HEK293T (cell line): ENCODE data around the gene MAP2K2.
"Not testable (repeated sequence)": the region's sequence is repeated elsewhere in the genome, so short reads cannot be mapped to it uniquely, and the experiment has no call there.

ENCODE experiments used
- CTCF ChIA-PET: fragments of 350-600 bp; formaldehyde crosslinking; extraction: SDS; loops from one replicate; lab custom pipeline; 2021; ENCODE audit warnings: antibody characterized with exemption, inconsistent platforms; lab: Yijun Ruan, JAX
- POLR2A ChIA-PET: fragments of 350-600 bp; formaldehyde crosslinking; extraction: SDS; loops from one replicate; lab custom pipeline; 2020; ENCODE audit warnings: antibody characterized with exemption, inconsistent platforms; lab: Yijun Ruan, JAX
- DNase-seq: peaks from one replicate; pipeline ENCODE4 v3.0.0; 2012; ENCODE audit warnings: mixed read lengths; ENCODE audit errors: extremely low spot score
- ARNT ChIP-seq: fragments of 450-650 bp; IDR thresholded peaks from 2 replicates; pipeline ENCODE4 v1.6.1; 2017; ENCODE audit warnings: mild to moderate bottlenecking
- BHLHE40 ChIP-seq: fragments of 450-650 bp; IDR thresholded peaks from 2 replicates; pipeline ENCODE4 v1.6.1; 2016; ENCODE audit warnings: mild to moderate bottlenecking, moderate library complexity, borderline replicate concordance
- CTBP1 ChIP-seq: fragments of 450-650 bp; IDR thresholded peaks from 2 replicates; pipeline ENCODE4 v1.6.1; 2016; ENCODE audit warnings: borderline replicate concordance
- ELF4 ChIP-seq: fragments of 450-650 bp; IDR thresholded peaks from 2 replicates; pipeline ENCODE4 v1.6.1; 2017; ENCODE audit warnings: antibody characterized with exemption
- FOXA1 ChIP-seq: fragments of 450-650 bp; IDR thresholded peaks from 2 replicates; pipeline ENCODE4 v1.6.1; 2016; ENCODE audit warnings: mild to moderate bottlenecking
- FOXK2 ChIP-seq: fragments of 450-650 bp; IDR thresholded peaks from 2 replicates; pipeline ENCODE4 v1.6.1; 2016; ENCODE audit warnings: mild to moderate bottlenecking
- FOXM1 ChIP-seq: fragments of 450-650 bp; IDR thresholded peaks from 2 replicates; pipeline ENCODE4 v1.6.1; 2017; ENCODE audit warnings: mild to moderate bottlenecking, borderline replicate concordance
- HDGF ChIP-seq: fragments of 450-650 bp; IDR thresholded peaks from 2 replicates; pipeline ENCODE4 v1.6.1; 2017; ENCODE audit warnings: antibody characterized with exemption, borderline replicate concordance
- L3MBTL2 ChIP-seq: fragments of 450-650 bp; conservative IDR thresholded peaks from 2 replicates; pipeline ENCODE4 v1.6.1; 2016; ENCODE audit warnings: mild to moderate bottlenecking
- LEF1 ChIP-seq: fragments of 450-650 bp; IDR thresholded peaks from 2 replicates; pipeline ENCODE4 v1.6.1; 2017; ENCODE audit warnings: mild to moderate bottlenecking, borderline replicate concordance
- NFRKB ChIP-seq: fragments of 450-650 bp; IDR thresholded peaks from 2 replicates; pipeline ENCODE4 v1.6.1; 2016; ENCODE audit warnings: mild to moderate bottlenecking, moderate library complexity
- SP1 ChIP-seq: fragments of 450-650 bp; IDR thresholded peaks from 2 replicates; pipeline ENCODE4 v1.6.1; 2017
- SUZ12 ChIP-seq: fragments of 450-650 bp; IDR thresholded peaks from 2 replicates; pipeline ENCODE4 v1.6.1; 2016; ENCODE audit warnings: mild to moderate bottlenecking
- TARDBP ChIP-seq: fragments of 450-650 bp; IDR thresholded peaks from 2 replicates; pipeline ENCODE4 v1.6.1; 2016
- ZNF384 ChIP-seq: fragments of 450-650 bp; IDR thresholded peaks from 2 replicates; pipeline ENCODE4 v1.6.1; 2016
- TF ChIP-seq, protein P1 (sequence below): fragments of 450-650 bp; IDR thresholded peaks from 2 replicates; pipeline ENCODE4 v1.6.1; 2016

Gene MAP2K2

DNA sequence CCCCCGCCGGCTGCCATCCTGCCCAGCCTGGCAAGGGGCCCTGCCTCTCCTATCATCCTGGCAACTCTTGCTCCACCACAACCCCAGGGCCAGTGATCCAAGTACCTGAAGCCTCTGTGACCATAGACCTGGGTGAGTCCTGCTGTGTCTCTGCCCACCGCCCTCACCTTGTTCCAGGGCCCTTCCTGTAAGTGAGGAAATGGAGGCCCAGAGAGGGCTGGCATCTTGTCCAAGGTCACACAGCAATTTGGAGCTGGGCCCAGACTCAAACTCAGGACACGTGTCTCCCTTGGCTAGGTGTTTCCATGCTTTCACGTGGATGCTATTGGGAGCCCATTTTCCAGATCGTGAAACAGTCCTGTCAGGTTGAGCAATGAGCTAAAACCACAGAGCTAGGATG is 33.2 kb upstream of the MAP2K2 start:
- POLR2A ChIA-PET: interaction anchor here (1.0 kb wide), 1 partner anchor 20 kb away, joined by 3 read pairs; no protein-coding TSS in a partner anchor
- TF ChIP-seq ZNF384 (no peak), ARNT (no peak), L3MBTL2 (no peak), FOXM1 (no peak), HDGF (no peak), LEF1 (no peak)
- no peak for DNase-seq
- CTCF ChIA-PET: interaction anchor here (0.9 kb wide), 1 partner anchor 17 kb away, joined by 3 read pairs; no protein-coding TSS in a partner anchor

DNA sequence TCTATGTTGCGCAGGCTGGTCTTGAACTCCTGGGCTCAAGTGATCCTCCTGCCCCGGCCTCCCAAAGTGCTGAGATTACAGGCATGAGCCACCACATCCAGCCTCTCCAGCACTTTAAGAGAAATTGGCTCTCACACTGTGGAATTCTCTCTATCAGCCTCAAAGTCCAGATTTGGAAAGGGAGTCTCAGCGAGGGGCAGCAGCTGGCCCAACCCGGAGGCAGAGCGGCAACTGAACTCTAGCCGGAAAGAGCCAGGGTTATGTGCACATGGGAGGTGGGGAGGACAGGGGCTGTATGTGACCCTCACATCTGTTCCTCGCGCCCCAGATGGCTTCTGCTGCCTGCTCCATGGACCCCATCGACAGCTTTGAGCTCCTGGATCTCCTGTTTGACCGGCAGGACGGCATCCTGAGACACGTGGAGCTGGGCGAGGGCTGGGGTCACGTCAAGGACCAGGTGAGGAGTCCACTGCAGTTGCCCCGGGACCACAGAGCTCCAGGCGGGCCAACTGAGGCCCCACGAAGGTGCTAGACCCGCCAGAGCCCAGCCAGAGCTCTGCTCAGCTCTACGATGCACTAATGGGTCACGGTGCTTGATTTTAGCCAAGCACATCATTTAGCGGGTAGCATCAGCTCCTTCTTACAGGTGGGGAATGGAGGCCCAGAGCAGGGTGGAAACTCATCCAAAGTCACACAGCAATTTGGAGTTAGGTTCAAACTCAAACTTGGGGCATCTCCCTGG is 30.8 kb upstream of the MAP2K2 start:
- CTCF ChIA-PET: interaction anchor here (1.3 kb wide), 1 partner anchor 15 kb away, joined by 8 read pairs; no protein-coding TSS in a partner anchor
- TF ChIP-seq NFRKB (no peak), CTBP1 (no peak), TARDBP (no peak), ZNF384 (no peak), SP1 (no peak)
- POLR2A ChIA-PET: no interaction called here
- DNase-seq: no peak

DNA sequence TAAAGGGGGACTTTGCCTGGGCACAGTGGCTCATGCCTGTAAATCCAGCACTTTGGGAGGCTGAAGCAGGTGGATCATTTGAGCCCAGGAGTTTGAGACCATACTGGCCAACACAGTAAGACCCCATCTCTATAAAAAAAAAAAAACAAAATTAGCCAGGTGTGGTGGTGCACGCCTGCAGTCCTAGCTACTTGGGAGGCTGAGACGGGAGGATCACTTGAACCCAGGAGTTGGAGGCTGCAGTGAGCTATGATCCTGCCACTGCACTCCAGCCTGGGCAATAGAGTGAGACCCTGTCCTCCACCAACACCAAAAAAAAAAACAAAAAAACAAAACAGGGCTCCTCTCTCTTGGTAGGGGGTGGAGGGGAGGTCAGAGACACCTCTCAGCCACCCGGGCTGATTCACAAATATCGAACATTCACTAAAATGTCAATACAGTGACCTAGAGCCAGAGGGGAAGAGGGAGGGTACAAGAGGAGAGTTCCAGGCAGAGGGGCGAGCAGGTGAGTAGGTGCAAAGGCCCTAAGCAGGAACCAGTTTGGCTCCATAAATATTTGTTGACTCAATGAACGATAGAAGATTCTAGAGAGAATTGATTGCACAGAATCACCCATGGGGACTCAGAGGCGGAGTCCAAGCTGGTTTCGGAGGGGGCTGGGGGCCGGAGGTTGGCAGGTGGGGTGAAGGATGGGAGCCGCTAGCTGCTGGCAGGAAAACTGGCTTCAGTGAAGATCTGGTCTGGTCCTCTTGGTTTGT is 28.5 kb upstream of the MAP2K2 start:
- ChIA-PET POLR2A (no interaction called here), CTCF (no interaction called here)
- TF ChIP-seq, protein P1, sequence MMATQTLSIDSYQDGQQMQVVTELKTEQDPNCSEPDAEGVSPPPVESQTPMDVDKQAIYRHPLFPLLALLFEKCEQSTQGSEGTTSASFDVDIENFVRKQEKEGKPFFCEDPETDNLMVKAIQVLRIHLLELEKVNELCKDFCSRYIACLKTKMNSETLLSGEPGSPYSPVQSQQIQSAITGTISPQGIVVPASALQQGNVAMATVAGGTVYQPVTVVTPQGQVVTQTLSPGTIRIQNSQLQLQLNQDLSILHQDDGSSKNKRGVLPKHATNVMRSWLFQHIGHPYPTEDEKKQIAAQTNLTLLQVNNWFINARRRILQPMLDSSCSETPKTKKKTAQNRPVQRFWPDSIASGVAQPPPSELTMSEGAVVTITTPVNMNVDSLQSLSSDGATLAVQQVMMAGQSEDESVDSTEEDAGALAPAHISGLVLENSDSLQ: no peak
- no peak for TF ChIP-seq NFRKB
- TF ChIP-seq ZNF384: no peak
- TF ChIP-seq HDGF: no peak
- TF ChIP-seq BHLHE40: no peak
- no peak for DNase-seq

DNA sequence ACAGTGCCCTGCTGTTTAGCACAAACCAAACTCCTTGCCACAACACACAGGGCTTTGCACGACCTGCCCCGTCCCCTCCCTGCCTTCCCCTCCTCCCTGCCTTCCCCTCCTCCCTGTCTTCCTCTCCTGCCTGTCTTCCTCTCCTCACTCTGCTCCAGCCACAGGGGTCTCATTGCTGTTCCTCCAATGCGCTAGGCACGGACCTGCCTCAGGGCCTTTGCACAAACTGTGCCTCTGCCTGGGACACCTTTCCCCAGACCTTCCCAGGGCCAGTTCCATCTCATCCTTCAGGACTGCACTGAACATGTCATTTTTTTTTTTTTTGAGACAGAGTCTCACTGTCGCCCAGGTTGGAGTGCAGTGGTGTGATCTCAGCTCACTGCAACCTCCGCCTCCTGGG is 27.7 kb upstream of the MAP2K2 start:
- no peak for TF ChIP-seq LEF1
- no peak for TF ChIP-seq SUZ12
- no peak for TF ChIP-seq BHLHE40
- no peak for TF ChIP-seq L3MBTL2
- TF ChIP-seq HDGF: no peak
- TF ChIP-seq, protein P1: no peak
- TF ChIP-seq SP1: no peak
- TF ChIP-seq CTBP1: no peak
- no peak for DNase-seq
- CTCF ChIA-PET: no interaction called here
- POLR2A ChIA-PET: no interaction called here

DNA sequence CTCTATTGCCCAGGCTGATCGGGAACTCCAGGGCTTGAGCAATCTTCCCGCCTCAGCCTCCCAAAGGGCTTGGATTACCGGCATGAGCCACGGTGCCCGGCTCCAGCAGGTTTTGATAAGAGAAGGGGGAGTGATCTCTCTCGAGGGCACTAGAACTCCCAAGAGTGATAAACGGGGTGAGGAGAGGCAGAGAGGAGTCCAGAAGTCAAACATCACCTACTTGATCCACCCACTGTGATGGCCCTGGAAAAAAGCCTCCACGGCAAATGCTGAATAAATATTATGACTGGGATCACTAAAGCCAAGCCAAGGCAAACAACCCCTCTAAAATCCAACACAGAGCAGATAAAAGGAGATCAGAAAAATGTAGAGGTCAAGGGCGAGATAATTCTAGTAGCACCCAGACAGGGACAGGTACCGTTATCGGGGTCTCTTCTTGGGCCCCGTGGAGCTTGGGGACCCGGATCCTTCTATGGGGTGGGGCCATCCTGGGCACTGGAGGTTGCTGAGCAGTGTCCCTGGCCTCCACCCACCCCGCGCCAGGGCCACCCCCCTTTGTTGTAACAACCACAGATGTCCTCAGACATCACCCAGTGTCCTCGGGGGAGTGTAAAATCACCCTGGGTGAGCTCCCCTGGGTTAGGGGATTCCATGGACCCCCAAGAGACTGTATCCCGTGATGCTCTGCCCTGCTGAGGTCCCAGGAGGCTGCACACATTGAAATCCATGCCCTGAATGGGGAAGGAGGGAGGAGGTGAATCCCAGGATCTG is 25.8 kb upstream of the MAP2K2 start:
- ChIA-PET CTCF (interaction anchor here (0.7 kb wide), 1 partner anchor 10 kb away, joined by 3 read pairs; no protein-coding TSS in a partner anchor), POLR2A (no interaction called here)
- TF ChIP-seq HDGF (no peak), TARDBP (no peak), SUZ12 (no peak), FOXK2 (no peak), CTBP1 (no peak), FOXM1 (no peak), L3MBTL2 (no peak), ZNF384 (no peak), FOXA1 (no peak), ELF4 (no peak), SP1 (no peak), NFRKB (no peak), LEF1 (no peak), ARNT (no peak)
- TF ChIP-seq, protein P1: no peak
- no peak for DNase-seq

DNA sequence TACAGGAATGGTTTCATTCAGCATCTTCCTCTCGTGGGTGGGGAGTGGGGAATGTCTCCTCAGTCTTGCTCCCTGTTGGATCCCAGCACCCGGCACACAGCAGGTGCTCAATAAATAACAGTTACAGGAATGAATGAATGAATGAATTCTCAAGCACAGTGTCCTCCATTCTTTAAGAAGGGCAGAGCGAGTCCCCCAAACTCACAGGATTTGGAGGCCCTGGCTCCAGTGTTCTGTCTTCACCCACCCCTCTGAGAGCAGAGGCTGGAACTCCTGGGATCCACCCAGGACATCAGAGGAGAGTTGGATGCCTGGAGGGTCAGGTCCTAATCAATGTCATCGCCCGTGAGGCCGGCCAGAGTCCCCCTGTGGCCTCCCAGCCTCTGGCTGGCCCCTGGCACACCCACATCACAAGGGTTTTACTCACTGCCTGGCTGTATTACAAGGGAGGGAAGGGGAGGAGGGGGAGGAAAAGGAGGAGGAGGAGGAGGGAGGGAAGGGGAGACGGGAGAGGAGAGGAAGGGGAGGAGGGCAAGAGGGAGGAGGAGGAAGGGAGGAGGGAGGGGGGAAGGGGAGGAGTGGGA is 20.8 kb upstream of the MAP2K2 start:
- POLR2A ChIA-PET: no interaction called here
- TF ChIP-seq CTBP1 (no peak), ZNF384 (no peak), L3MBTL2 (no peak), FOXA1 (no peak), ARNT (no peak)
- TF ChIP-seq, protein P1: no peak
- no peak for DNase-seq
- CTCF ChIA-PET: no interaction called here

DNA sequence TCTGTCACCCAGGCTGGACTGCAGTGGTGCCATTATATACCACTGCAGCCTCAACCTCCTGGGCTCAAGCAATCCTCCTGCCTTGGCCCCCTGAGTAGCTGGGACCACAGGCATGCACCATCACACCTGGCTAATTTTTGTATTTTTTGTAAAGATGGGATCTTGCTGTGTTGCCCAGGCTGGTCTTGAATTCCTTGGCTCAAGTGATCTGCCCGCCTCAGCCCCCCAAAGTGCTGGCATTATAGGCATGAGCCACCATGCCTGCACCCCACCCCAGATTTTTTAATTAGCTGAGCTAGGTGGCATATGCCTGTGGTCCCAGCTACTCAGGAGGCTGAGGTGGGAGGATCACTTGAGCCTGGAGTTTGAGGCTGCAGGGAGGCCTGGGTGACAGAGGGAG is 19.0 kb upstream of the MAP2K2 start:
- CTCF ChIA-PET: interaction anchor here (0.7 kb wide), 1 partner anchor 32 kb away, joined by 3 read pairs; no protein-coding TSS in a partner anchor
- DNase-seq, POLR2A ChIA-PET: not testable (repeated sequence)
